H1 (cell line): Measurements from ENCODE around the gene GRID1.

Experiments used
- BACH1 ChIP-seq: IDR thresholded peaks from 2 replicates; pipeline ENCODE4 v1.6.1; 2012; ENCODE audit warnings: low read length, improper control_type of control experiment
- EGR1 ChIP-seq: IDR thresholded peaks from 2 replicates; pipeline ENCODE4 v1.6.1; 2011; ENCODE audit warnings: low read depth, low read length, borderline replicate concordance
- EZH2 ChIP-seq: fragments of 200-600 bp; sonication (generic); IDR thresholded peaks from 2 replicates; pipeline ENCODE4 v1.7.1; 2012; ENCODE audit warnings: low read depth, mild to moderate bottlenecking, moderate library complexity, low read length, inconsistent platforms; ENCODE audit not compliant: severe bottlenecking
- GTF2F1 ChIP-seq: IDR thresholded peaks from 2 replicates; pipeline ENCODE4 v1.6.1; 2012; ENCODE audit warnings: low read depth, low read length, improper control_type of control experiment, borderline replicate concordance
- JUND ChIP-seq: IDR thresholded peaks from 2 replicates; pipeline ENCODE4 v1.6.1; 2011; ENCODE audit warnings: mild to moderate bottlenecking, improper control_type of control experiment, low read length
- RFX5 ChIP-seq: IDR thresholded peaks from 2 replicates; pipeline ENCODE4 v1.6.1; 2011; ENCODE audit warnings: low read depth, low read length, improper control_type of control experiment, borderline replicate concordance
- SP2 ChIP-seq: IDR thresholded peaks from 2 replicates; pipeline ENCODE4 v1.6.1; 2012; ENCODE audit warnings: mild to moderate bottlenecking, low read length, inconsistent platforms
- TBP ChIP-seq: IDR thresholded peaks from 2 replicates; pipeline ENCODE4 v1.6.1; 2011; ENCODE audit warnings: low read depth, low read length, improper control_type of control experiment
- TF ChIP-seq, protein P1 (sequence below), 3 experiments: IDR thresholded peaks; 1 replicate in 2 of 3; 2 replicates in 1 of 3; pipeline versions ENCODE4 v1.5.1 to v1.6.1; 2011; ENCODE audit warnings: low read length in 3 of 3, mild to moderate bottlenecking in 3 of 3, inconsistent platforms in 2 of 3, low read depth in 1 of 3, moderate library complexity in 1 of 3; ENCODE audit not compliant: insufficient read depth in 1 of 3; ENCODE audit errors: control extremely low read depth in 1 of 3

DNA sequence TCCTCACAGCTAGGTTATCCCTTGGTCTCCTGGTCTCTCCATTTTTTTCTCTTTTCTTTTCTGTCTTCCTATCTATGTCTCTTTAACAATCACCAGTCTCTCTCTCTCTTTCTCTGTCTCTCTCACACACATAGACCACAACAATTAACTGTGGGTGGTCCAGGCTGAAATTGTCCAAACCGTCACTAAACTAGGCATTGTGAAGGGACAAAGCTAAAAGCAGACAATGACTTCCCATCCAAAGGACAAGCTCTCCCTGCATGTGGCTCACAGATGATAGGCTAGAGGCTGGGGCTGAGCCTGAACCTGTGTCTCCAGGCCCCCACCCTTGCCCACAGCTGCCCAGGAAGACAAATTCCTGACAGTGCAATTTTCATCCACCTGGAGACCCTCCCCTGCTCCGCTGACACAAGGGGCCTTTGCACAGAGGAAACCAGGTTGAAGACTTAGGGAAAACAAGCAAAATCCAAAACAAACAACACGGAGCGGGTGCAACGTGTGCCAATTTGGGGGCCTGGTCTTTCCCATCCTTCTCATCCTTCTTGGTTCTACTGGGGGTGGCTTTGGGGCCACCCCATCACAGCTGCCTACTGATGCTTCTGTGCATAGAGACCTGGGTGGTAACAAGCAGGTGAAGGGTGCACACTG lies 755.4 kb downstream of the GRID1 start:
- TF ChIP-seq EZH2 (no peak), JUND (no peak), RFX5 (no peak), GTF2F1 (no peak), SP2 (no peak), EGR1 (no peak), BACH1 (no peak), TBP (no peak)
- TF ChIP-seq, protein P1, sequence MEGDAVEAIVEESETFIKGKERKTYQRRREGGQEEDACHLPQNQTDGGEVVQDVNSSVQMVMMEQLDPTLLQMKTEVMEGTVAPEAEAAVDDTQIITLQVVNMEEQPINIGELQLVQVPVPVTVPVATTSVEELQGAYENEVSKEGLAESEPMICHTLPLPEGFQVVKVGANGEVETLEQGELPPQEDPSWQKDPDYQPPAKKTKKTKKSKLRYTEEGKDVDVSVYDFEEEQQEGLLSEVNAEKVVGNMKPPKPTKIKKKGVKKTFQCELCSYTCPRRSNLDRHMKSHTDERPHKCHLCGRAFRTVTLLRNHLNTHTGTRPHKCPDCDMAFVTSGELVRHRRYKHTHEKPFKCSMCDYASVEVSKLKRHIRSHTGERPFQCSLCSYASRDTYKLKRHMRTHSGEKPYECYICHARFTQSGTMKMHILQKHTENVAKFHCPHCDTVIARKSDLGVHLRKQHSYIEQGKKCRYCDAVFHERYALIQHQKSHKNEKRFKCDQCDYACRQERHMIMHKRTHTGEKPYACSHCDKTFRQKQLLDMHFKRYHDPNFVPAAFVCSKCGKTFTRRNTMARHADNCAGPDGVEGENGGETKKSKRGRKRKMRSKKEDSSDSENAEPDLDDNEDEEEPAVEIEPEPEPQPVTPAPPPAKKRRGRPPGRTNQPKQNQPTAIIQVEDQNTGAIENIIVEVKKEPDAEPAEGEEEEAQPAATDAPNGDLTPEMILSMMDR (IDR thresholded peaks at IDR 0.05; ENCODE audit: control extremely low read depth in 1 of 3, insufficient read depth in 1 of 3, low read depth in 1 of 3, low read length in 3 of 3) = no peak
